MM.1S (cell line): ENCODE results near the gene CDC42BPA.

Source experiments
- CTCF ChIP-seq: fragments of 300-600 bp; sonication (generic); IDR thresholded peaks from 2 replicates; pipeline ENCODE4 v1.5.1; 2016; ENCODE audit warnings: antibody characterized with exemption, low read length, mixed read lengths
- EZH2 ChIP-seq: fragments of 300-600 bp; sonication (generic); optimal IDR thresholded peaks from 2 replicates; pipeline ENCODE3; 2017; ENCODE audit warnings: low read depth, mild to moderate bottlenecking, antibody characterized with exemption, low read length, mixed read lengths
- EZH2phosphoT487 ChIP-seq: fragments of 300-600 bp; sonication (generic); IDR thresholded peaks from 2 replicates; pipeline ENCODE4 v1.6.1; 2018; ENCODE audit warnings: antibody characterized with exemption, low read length

GRCh38 chr1:227002531-227003049, 315.7 kb downstream of the CDC42BPA start:
- TF ChIP-seq EZH2phosphoT487 (no peak), CTCF (no peak), EZH2 (no peak)
